Heart left ventricle (tissue), 13 donors: Measurements from ENCODE around the gene MRRF.

Experiments used
- POLR2A ChIP-seq, 2 donors: fragments of 450-650 bp; IDR thresholded peaks; one replicate each; pipeline ENCODE4 v1.6.1; 2017; ENCODE audit warnings: antibody characterized with exemption in 2 of 2, mild to moderate bottlenecking in 2 of 2, moderate library complexity in 2 of 2
- TF ChIP-seq, protein P1 (sequence below), 12 donors: fragments of 200-600 bp; sonication (generic) in 4 of 12; IDR thresholded peaks; one replicate each; pipeline versions ENCODE4 v1.5.0 to v1.8.0; 2018 to 2022; ENCODE audit warnings: antibody characterized with exemption in 12 of 12, mild to moderate bottlenecking in 5 of 12
- donor health status: ischemic (EF 13 %, LVEDD 7.1; RV severe dilation, severe dysfunction).
- donor health status: DM: no; HTN: yes; CAD: no.
- donor health status: DM: no; HTN: no; CAD: no.
- donor health status: ischemic (EF 25% LVEDD 6.9; RV normal size, moderate dysfunction).
- donor health status: ischemic (EF 25% LVEDD 5.7; RV mildly dilated, moderate dysfunction).
- donor health status: ischemic (EF 35%, LVEDD 5.7; RV mildly dilated, moderate dysfunction).
- donor health status: nonischemic (EF 11% LVEDD 7.7; RV severe dilation, severe dysfunction).
- donor health status: DM: yes; HTN: yes; CAD: no.
- donor health status: PGD.
- donor health status: ischemic (EF 29% LVEDD 5.4; RV normal size, mild dysfunction).
- donor health status: nonischemic (EF 23%, LVEDD 6.1; RV moderate dilation, normal function).

DNA sequence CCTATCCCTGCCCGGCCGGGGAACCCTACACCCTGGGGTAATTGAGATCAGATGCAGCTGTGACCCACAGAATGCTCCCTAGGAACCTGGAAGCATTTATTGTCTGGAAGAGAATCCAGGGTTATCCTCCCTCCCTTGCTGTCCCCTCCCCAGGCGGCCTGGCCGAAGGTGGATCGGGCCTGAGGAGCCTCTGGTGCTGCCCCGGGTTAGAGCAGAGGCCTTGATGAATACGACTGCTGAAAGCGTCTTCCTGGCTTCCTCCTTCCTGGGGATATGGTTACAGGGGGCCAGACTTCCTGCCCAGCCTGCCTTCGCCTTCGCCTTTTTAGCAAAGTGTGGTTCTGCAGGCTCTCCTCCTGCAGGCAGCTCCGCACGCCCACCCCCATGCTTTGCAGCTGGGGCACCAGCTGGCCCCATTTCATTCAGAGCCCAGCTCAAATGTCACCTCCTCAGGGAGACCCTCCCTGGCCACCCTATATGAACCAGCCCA lies 83.7 kb downstream of the MRRF start:
- TF ChIP-seq, protein P1, sequence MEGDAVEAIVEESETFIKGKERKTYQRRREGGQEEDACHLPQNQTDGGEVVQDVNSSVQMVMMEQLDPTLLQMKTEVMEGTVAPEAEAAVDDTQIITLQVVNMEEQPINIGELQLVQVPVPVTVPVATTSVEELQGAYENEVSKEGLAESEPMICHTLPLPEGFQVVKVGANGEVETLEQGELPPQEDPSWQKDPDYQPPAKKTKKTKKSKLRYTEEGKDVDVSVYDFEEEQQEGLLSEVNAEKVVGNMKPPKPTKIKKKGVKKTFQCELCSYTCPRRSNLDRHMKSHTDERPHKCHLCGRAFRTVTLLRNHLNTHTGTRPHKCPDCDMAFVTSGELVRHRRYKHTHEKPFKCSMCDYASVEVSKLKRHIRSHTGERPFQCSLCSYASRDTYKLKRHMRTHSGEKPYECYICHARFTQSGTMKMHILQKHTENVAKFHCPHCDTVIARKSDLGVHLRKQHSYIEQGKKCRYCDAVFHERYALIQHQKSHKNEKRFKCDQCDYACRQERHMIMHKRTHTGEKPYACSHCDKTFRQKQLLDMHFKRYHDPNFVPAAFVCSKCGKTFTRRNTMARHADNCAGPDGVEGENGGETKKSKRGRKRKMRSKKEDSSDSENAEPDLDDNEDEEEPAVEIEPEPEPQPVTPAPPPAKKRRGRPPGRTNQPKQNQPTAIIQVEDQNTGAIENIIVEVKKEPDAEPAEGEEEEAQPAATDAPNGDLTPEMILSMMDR (IDR thresholded peaks at IDR 0.05) = no peak
- TF ChIP-seq POLR2A (IDR thresholded peaks at IDR 0.05) = no peak
